Medulla oblongata (tissue), 1 donor: ENCODE results near the gene IL5RA.

Experiments used
- DNase-seq: peaks from one replicate; pipeline ENCODE4 v3.0.0-alpha.2; 2015; ENCODE audit errors: extremely low spot score

Gene IL5RA

GRCh38 chr3:3107858-3108257 is 2.3 kb downstream of the IL5RA start:
- DNase-seq, result no peak

GRCh38 chr3:3107181-3107580 is 3.0 kb downstream of the IL5RA start:
- DNase-seq, result no peak

GRCh38 chr3:3105815-3106214 is 4.4 kb downstream of the IL5RA start:
- no peak for DNase-seq

- DNase-seq, result no peak
Observed at GRCh38 chr3:3105246-3105645, 4.9 kb downstream of the IL5RA start.

GRCh38 chr3:3102751-3103150 is 7.4 kb downstream of the IL5RA start:
- no peak for DNase-seq

- DNase-seq, result no peak
Observed at GRCh38 chr3:3101660-3102458, 8.3 kb downstream of the IL5RA start.

GRCh38 chr3:3097958-3098357 is 12.2 kb downstream of the IL5RA start:
- DNase-seq, result no peak

GRCh38 chr3:3089017-3089416 is 21.2 kb downstream of the IL5RA start:
- no peak for DNase-seq

GRCh38 chr3:3087716-3088465 is 22.3 kb downstream of the IL5RA start:
- DNase-seq, result no peak

- DNase-seq, result no peak
Observed at GRCh38 chr3:3087279-3087678, 22.9 kb downstream of the IL5RA start.

GRCh38 chr3:3086239-3086638 is 23.9 kb downstream of the IL5RA start:
- no peak for DNase-seq

- DNase-seq, result no peak
Observed at GRCh38 chr3:3085782-3086181, 24.4 kb downstream of the IL5RA start.

GRCh38 chr3:3084890-3085289 is 25.3 kb downstream of the IL5RA start:
- DNase-seq, result no peak

GRCh38 chr3:3082234-3082924 is 27.8 kb downstream of the IL5RA start:
- no peak for DNase-seq

GRCh38 chr3:3081381-3082233 is 28.6 kb downstream of the IL5RA start:
- no peak for DNase-seq

GRCh38 chr3:3080309-3080708 is 29.9 kb downstream of the IL5RA start:
- no peak for DNase-seq

- no peak for DNase-seq
Observed at GRCh38 chr3:3074551-3075257, 35.5 kb downstream of the IL5RA start.

GRCh38 chr3:3071136-3071535 is 39.0 kb downstream of the IL5RA start:
- no peak for DNase-seq

GRCh38 chr3:3069723-3070122 is 40.5 kb downstream of the IL5RA start:
- DNase-seq, result no peak

- DNase-seq, result no peak
Observed at GRCh38 chr3:3068358-3068881, 41.8 kb downstream of the IL5RA start.

- DNase-seq, result no peak
Observed at GRCh38 chr3:3066910-3067309, 43.3 kb downstream of the IL5RA start.
